Pancreas (tissue), 10 donors: ENCODE results near the gene SLC6A11. TPM values are rescaled to one million over a fixed set of nuclear protein-coding genes. Genes with fewer than 3 reads are reported as not detected.

Source experiments
- ATAC-seq, 4 donors: fragments of 200-7000 bp; cut with Tn5 transposase; one replicate each; pipeline versions ENCODE4 v1.8.0 to v1.9.1; 2020; ENCODE audit warnings: mild to moderate bottlenecking in 4 of 4, moderate library complexity in 4 of 4
- DNase-seq, 6 donors: peaks; one replicate each; pipeline ENCODE4 v3.0.0-alpha.2; 2020
- FAIRE-seq: peaks from 2 replicates; lab custom pipeline; 2012; peaks lifted over from hg19 to GRCh38; lab: Jason Lieb, UNC
- H3K27ac ChIP-seq, 4 donors: fragments of 200-600 bp; sonication (generic); 1 replicate in 3 of 4; 2 replicates in 1 of 4; pipeline versions ENCODE4 v1.5.0 to v1.8.0; 2020
- H3K27me3 ChIP-seq, 4 donors: fragments of 200-600 bp; one replicate each; pipeline ENCODE4 v1.8.0; 2021
- H3K36me3 ChIP-seq, 3 donors: fragments of 200-600 bp; sonication (generic) in 1 of 3; one replicate each; pipeline versions ENCODE4 v1.5.0 to v1.8.0; 2020 to 2021
- H3K4me1 ChIP-seq, 3 donors: fragments of 200-600 bp; one replicate each; pipeline ENCODE4 v1.8.0; 2021
- H3K4me3 ChIP-seq, 4 donors: fragments of 200-600 bp; sonication (generic) in 2 of 4; one replicate each; pipeline versions ENCODE4 v1.5.0 to v1.8.0; 2020 to 2021
- H3K9me3 ChIP-seq, 4 donors: fragments of 200-600 bp; one replicate each; pipeline ENCODE4 v1.8.0; 2021
- WGBS, 2 donors: extraction: QIAGEN DNeasy Blood & Tissue Kit; methylation state at CpG; one replicate each; pipeline ENCODE4 v1.1.7; 2013; 5-methylcytosine and 5-hydroxymethylcytosine counted together
- intact Hi-C, 3 donors: fragments of 100-400 bp; cut with DNase I; formaldehyde crosslinking; loops; one replicate each; pipeline versions ENCODE4 v1.11.1 to v1.14.2; 2022
- polyA plus RNA-seq, 2 donors: library from polyadenylated mRNA; stranded (reverse); fragments of 200-250 nt; gene quantifications; one replicate each; pipeline ENCODE4 v1.2.3, GENCODE V29; 2013
- total RNA-seq, 6 donors: library from RNA; stranded (reverse); fragmentation: NEBNext Ultra II Directional in 4 of 6; extraction: Animal tissue kit (Norgen Biotek cat#: 25700) in 4 of 6; gene quantifications; one replicate each; pipeline versions ENCODE4 v1.2.1 to v1.2.4, GENCODE V29; 2021 to 2023
- TF ChIP-seq, protein P1 (sequence below), 4 donors: fragments of 200-600 bp; sonication (generic) in 3 of 4; IDR thresholded peaks; one replicate each; pipeline versions ENCODE4 v1.5.0 to v1.8.0; 2021; ENCODE audit warnings: antibody characterized with exemption in 4 of 4
- donor health status: healthy with polysubstance abuse.
- donor health status: DM: no; HTN: no; CAD: no; lungs with moderate emphysema.
- donor health status: DM: no; HTN: no; CAD: no.
- donor health status: control.
- donor health status: control.
- donor health status: Bipolar disorder and iron deficiency.
- donor health status: DM: yes; HTN: yes; CAD: no.
- donor health status: DM: no; HTN: no; CAD: no.
- donor health status: DM: no; HTN: no; CAD: no.
- donor health status: DM: yes; HTN: yes; CAD: no.

Gene SLC6A11
- total and polyA plus RNA-seq, 8 donors, result 0.04 to 0.17 (median 0.06) TPM

DNA sequence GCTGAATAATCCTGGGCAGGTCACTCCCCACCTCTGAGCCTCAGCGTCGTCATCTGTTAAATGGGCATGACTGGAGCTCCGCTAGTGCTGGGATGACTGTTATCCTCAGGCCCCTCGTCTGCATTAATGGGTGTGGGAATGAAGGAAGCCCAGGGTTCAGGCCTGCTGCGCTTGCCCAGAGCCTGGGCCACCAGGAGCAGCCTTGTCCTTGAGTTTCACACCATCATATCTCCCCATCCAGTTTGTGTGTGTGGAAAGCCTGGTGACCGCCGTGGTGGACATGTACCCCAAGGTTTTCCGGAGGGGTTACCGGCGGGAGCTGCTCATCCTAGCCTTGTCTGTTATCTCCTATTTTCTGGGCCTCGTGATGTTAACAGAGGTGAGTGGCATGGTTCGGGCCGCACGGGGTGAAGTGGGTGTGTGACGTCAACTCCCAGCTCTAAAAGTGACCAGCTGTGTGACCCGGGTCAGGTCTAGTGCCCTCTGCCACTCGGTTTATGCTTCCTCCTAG, 113.0 kb downstream of the SLC6A11 start:
- 78 to 84% methylated on average over 17 of the region's 17 CpGs for WGBS, 2 donors
- no peak for FAIRE-seq
- TF ChIP-seq, protein P1, sequence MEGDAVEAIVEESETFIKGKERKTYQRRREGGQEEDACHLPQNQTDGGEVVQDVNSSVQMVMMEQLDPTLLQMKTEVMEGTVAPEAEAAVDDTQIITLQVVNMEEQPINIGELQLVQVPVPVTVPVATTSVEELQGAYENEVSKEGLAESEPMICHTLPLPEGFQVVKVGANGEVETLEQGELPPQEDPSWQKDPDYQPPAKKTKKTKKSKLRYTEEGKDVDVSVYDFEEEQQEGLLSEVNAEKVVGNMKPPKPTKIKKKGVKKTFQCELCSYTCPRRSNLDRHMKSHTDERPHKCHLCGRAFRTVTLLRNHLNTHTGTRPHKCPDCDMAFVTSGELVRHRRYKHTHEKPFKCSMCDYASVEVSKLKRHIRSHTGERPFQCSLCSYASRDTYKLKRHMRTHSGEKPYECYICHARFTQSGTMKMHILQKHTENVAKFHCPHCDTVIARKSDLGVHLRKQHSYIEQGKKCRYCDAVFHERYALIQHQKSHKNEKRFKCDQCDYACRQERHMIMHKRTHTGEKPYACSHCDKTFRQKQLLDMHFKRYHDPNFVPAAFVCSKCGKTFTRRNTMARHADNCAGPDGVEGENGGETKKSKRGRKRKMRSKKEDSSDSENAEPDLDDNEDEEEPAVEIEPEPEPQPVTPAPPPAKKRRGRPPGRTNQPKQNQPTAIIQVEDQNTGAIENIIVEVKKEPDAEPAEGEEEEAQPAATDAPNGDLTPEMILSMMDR (IDR thresholded peaks at IDR 0.05), result no peak

GRCh38 chr3:10929978-10930665, 114.1 kb downstream of the SLC6A11 start:
- FAIRE-seq (no peak), ATAC-seq (no peak), DNase-seq (peak in 3 of 6 donors; percentile 3 to 13 (median 6))
- Histone ChIP-seq H3K9me3 (no peaks in the 10 kb centered on the region), H3K27me3 (no peaks in the 10 kb centered on the region), H3K4me1 (no peaks in the 10 kb centered on the region), H3K27ac (no peak overlapping the region), H3K36me3 (no peaks in the 10 kb centered on the region), H3K4me3 (no peak overlapping the region)
- 52 to 67% methylated on average over 9 of the region's 9 CpGs for WGBS, 2 donors
- TF ChIP-seq, protein P1 (IDR thresholded peaks at IDR 0.05), result no peak
- intact Hi-C loops, result no loop called here

More for the DNA sequence above, 113.0 kb downstream of the SLC6A11 start:
- Histone ChIP-seq H3K4me1 (no peaks in the 10 kb centered on the region), H3K9me3 (no peaks in the 10 kb centered on the region), H3K4me3 (no peak overlapping the region), H3K36me3 (no peaks in the 10 kb centered on the region), H3K27ac (no peak overlapping the region), H3K27me3 (no peaks in the 10 kb centered on the region)
- intact Hi-C loops, result no loop called here
- DNase-seq, result peak in 2 of 6 donors; percentile 20 to 35
- ATAC-seq, result no peak

GRCh38 chr3:10930666-10931040, 114.6 kb downstream of the SLC6A11 start:
- DNase-seq (peak in 2 of 6 donors; percentile 14 to 23), FAIRE-seq (no peak), ATAC-seq (no peak)
- Histone ChIP-seq H3K9me3 (no peaks in the 10 kb centered on the region), H3K4me1 (no peaks in the 10 kb centered on the region), H3K4me3 (no peak overlapping the region), H3K27me3 (no peaks in the 10 kb centered on the region), H3K27ac (no peak overlapping the region), H3K36me3 (no peaks in the 10 kb centered on the region)
- 70 to 84% methylated on average over 8 of the region's 8 CpGs for WGBS, 2 donors
- TF ChIP-seq, protein P1 (IDR thresholded peaks at IDR 0.05), result no peak
- intact Hi-C loops, result no loop called here

- H3K9me3 ChIP-seq, result no peaks in the 10 kb centered on the region
- no peaks in the 10 kb centered on the region for H3K4me1 ChIP-seq
- no peak overlapping the region for H3K4me3 ChIP-seq
- 53 to 71% methylated on average over 7 of the region's 7 CpGs for whole genome bisulfite sequencing, 2 donors
- FAIRE-seq (no peak), ATAC-seq (no peak), DNase-seq (peak in 3 of 6 donors; percentile 1 to 13 (median 9))
- H3K27ac ChIP-seq, result no peak overlapping the region
- intact Hi-C loops, result no loop called here
- no peaks in the 10 kb centered on the region for H3K27me3 ChIP-seq
- TF ChIP-seq, protein P1 (IDR thresholded peaks at IDR 0.05), result no peak
- no peaks in the 10 kb centered on the region for H3K36me3 ChIP-seq
These were observed 116.6 kb downstream of the SLC6A11 start for GRCh38 chr3:10932596-10932995.

DNA sequence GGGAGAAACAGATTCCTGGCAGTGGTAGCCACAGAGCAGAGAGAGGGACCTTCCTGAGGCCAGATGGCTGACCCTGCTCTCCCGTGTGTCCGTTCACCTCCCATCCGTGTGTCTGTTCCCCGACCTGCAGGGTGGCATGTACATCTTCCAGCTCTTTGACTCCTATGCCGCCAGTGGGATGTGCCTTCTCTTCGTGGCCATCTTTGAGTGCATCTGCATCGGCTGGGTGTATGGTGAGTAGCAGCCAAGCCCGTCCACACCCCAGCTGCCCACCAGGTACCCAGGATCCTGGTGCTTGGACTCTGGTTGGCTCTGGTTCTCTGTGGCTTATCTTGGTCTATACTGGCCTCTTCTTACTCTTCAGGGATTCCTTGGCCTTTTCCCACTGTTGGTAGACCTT, 117.0 kb downstream of the SLC6A11 start:
- TF ChIP-seq, protein P1 (IDR thresholded peaks at IDR 0.05), result no peak
- Histone ChIP-seq H3K27me3 (no peaks in the 10 kb centered on the region), H3K9me3 (no peaks in the 10 kb centered on the region), H3K27ac (no peak overlapping the region), H3K4me3 (no peak overlapping the region), H3K4me1 (no peaks in the 10 kb centered on the region), H3K36me3 (no peaks in the 10 kb centered on the region)
- FAIRE-seq (no peak), ATAC-seq (no peak), DNase-seq (peak in 3 of 6 donors; percentile 5 to 24 (median 9))
- 70 to 74% methylated on average over 8 of the region's 8 CpGs for WGBS, 2 donors
- intact Hi-C loops, result no loop called here
